Measurements from ENCODE around the gene SLC29A2. TPM values are rescaled to one million over a fixed set of nuclear protein-coding genes. Genes with fewer than 3 reads are reported as not detected.

SLC29A2 gene
- total and polyA plus RNA-seq, 2 of the 8 experiments (the other 6 are each of a cell fraction or from before 2014, with no cell fraction given) = 29.3 to 31.6 TPM

DNA sequence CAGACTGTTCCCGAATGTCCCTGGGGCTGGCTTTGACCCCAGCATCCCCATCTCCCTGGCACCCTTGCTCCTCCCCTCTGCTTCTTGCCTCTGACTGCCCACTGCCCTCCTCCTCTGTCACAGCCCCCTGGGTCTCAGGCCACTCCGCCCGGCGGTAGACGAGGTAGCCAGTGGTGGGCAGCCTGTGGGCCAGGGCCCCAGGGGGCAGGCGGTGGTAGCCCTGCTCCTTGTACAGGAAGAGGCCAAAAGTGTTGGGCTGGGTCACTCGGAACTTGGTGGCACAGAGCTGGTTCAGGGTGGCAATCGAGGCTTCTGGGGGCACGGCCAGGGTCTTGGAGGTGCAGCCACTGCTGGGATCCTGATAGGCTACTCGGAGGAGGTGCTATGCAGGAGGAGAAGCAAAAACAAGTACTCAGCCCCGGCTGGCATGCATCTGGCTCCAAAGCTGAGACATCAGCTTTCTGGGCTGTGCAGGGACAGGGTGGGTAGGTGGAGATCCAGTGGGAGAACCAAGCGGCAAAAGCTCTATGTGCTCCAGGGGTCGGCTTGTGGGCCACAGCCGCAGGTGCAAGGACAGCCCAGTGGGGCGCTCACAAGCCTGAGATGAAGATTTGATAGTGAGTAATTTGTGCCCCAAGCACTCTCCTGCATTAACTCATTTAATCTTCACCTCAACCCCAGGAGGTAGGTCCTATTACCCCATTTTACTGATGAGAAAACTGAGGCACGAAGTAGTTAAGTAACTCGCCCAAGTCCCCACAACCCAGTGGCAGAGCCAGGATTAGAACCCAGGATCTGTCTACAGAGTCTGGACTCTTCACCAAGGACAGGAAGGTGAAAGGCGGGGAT, 39.0 kb downstream of the SLC29A2 start:
- Histone ChIP-seq H3K79me2 (ENCODE audit: control insufficient read depth in 1 of 2, insufficient read depth in 2 of 2, low read length in 2 of 2) (no peaks in the 10 kb centered on the region), H2BK5ac (ENCODE audit: low read depth, low read length) (no peak overlapping the region), H4K91ac (replicated peaks; ENCODE audit: insufficient read length, low read length) (no peak overlapping the region), H2BK12ac (ENCODE audit: low read depth, low read length) (no peak overlapping the region), H3K27me3 (replicated peaks in 1 of 4; ENCODE audit: control insufficient read depth in 3 of 4, extremely low read depth in 1 of 4, insufficient read depth in 3 of 4, low read length in 3 of 4) (peaks cover 0 to 4% (median 2%) of the 10 kb centered on the region in 4 experiments; a peak in 3 of 7 replicates), H3K4ac (replicated peaks; ENCODE audit: insufficient read length, low read depth, low read length) (no peak overlapping the region), H2BK20ac (ENCODE audit: low read length) (no peak overlapping the region), H3K4me3 (ENCODE audit: extremely low read depth in 1 of 4, insufficient read depth in 2 of 4, low read depth in 3 of 4, low read length in 4 of 4) (no peak overlapping the region), H3K9me3 (ENCODE audit: insufficient read depth in 2 of 2, low read depth in 1 of 2, low read length in 1 of 2) (no peaks in the 10 kb centered on the region), H2BK15ac (ENCODE audit: low read length) (no peak overlapping the region), H2AFZ (ENCODE audit: low read length) (no peak overlapping the region), H3K36me3 (ENCODE audit: control insufficient read depth in 2 of 4, insufficient read depth in 4 of 4, low read length in 3 of 4) (no peaks in the 10 kb centered on the region; a peak in 1 of 8 replicates), H3K18ac (ENCODE audit: extremely low read depth, low read length) (no peak overlapping the region), H3K27ac (ENCODE audit: low read depth, low read length) (no peak overlapping the region), H3K9ac (replicated peaks in 1 of 4; ENCODE audit: extremely low read depth in 1 of 4, low read depth in 3 of 4, low read length in 3 of 4) (no peak overlapping the region), H4K8ac (ENCODE audit: extremely low read depth, insufficient read depth, low read length) (no peak overlapping the region; the same call in 1 of the 2 replicates), H3K23ac (ENCODE audit: insufficient read length) (no peak overlapping the region), H2AK5ac (ENCODE audit: low read depth, low read length) (no peak overlapping the region), H3K14ac (ENCODE audit: insufficient read length) (no peak overlapping the region), H3K79me1 (ENCODE audit: low read depth, low read length) (no peaks in the 10 kb centered on the region), H3K4me1 (replicated peaks in 1 of 4; ENCODE audit: control insufficient read depth in 3 of 4, insufficient read depth in 4 of 4, low read length in 3 of 4) (peaks cover 5 to 28% (median 16%) of the 10 kb centered on the region in 4 experiments), H4K5ac (ENCODE audit: insufficient read length, low read depth, low read length) (no peak overlapping the region), H3K4me2 (ENCODE audit: insufficient read depth in 1 of 2, low read depth in 2 of 2, low read length in 2 of 2) (no peak overlapping the region), H3K23me2 (ENCODE audit: low read depth, low read length) (no peaks in the 10 kb centered on the region; the same call in 1 of the 2 replicates), H2BK120ac (replicated peaks; ENCODE audit: low read depth, low read length) (no peak overlapping the region), H4K20me1 (replicated peaks in 1 of 2; ENCODE audit: control insufficient read depth in 1 of 2, insufficient read depth in 2 of 2, low read length in 2 of 2) (no peaks in the 10 kb centered on the region), H3K56ac (replicated peaks; ENCODE audit: insufficient read length, low read depth, low read length) (no peak overlapping the region)
- ChIA-PET CTCF (ENCODE audit: partially characterized antibody) (interaction anchor here (0.6 to 8.7 kb wide), 6 partner anchors 11 to 68 kb away, joined by 3 to 242 read pairs (median 4); partner anchors contain the start of gene CD248), POLR2A (ENCODE audit: partially characterized antibody) (interaction anchor here (0.9 to 8.5 kb wide), 7 partner anchors 9 to 43 kb away, joined by 3 to 61 read pairs (median 8); partner anchors contain the start of genes B4GAT1, BRMS1, CD248 and YIF1A)
- FAIRE-seq (no peak), DNase-seq (ENCODE audit: low read depth in 1 of 2, low spot score in 2 of 2) (no peak)
- 81% methylated on average over 17 of the region's 18 CpGs; no CpG with 5 or more reads in 1 of the 2 experiments for WGBS, 2 experiments (ENCODE audit: extremely low coverage in 1 of 2, insufficient coverage in 1 of 2, insufficient read length in 1 of 2, insufficient replicate concordance in 2 of 2, low coverage in 1 of 2, low lambda C conversion rate in 2 of 2, missing lambda C conversion rate in 1 of 2)
- TF ChIP-seq SUZ12 (IDR thresholded peaks at IDR 0.05; ENCODE audit: low read length) (no peak), MAFK (IDR thresholded peaks at IDR 0.05; ENCODE audit: low read depth, low read length) (no peak), CHD1 (IDR thresholded peaks at IDR 0.05; ENCODE audit: low read depth, low read length) (no peak), ATF3 (IDR thresholded peaks at IDR 0.05; ENCODE audit: insufficient read depth, low read depth, low read length) (no peak), FOSL1 (IDR thresholded peaks at IDR 0.05; ENCODE audit: insufficient read depth, low read depth, low read length) (no peak), SAP30 (IDR thresholded peaks at IDR 0.05; ENCODE audit: insufficient read depth, insufficient replicate concordance, low read length) (no peak), RNF2 (IDR thresholded peaks at IDR 0.05; ENCODE audit: borderline replicate concordance, low read depth, low read length, missing control alignments, poor library complexity, severe bottlenecking) (no peak), TCF12 (IDR thresholded peaks at IDR 0.05; ENCODE audit: low read depth, low read length) (no peak), BRCA1 (IDR thresholded peaks at IDR 0.05; ENCODE audit: low read depth, low read length) (no peak), CBX8 (IDR thresholded peaks at IDR 0.05; ENCODE audit: borderline replicate concordance, low read depth, low read length) (no peak)
